Activated CD8-positive, alpha-beta T cell treated with anti-CD3 and anti-CD28 coated beads for 36 hours (primary cell): ENCODE data around the gene GRID1. TPM values are rescaled to one million over a fixed set of nuclear protein-coding genes. Genes with fewer than 3 reads are reported as not detected.

Experiments used
- ATAC-seq: fragments of 200-7000 bp; cut with Tn5 transposase; one replicate; pipeline ENCODE4 v1.10.0; 2021; ENCODE audit warnings: mild to moderate bottlenecking, moderate library complexity
- CTCF ChIA-PET: fragments of 350-600 bp; sonication (Branson Sonifier 250); formaldehyde crosslinking; loops from one replicate; lab custom pipeline; 2021; ENCODE audit warnings: antibody characterized with exemption; lab: Charles Lee
- POLR2A ChIA-PET: fragments of 350-600 bp; sonication (Branson Sonifier 250); formaldehyde crosslinking; loops from one replicate; lab custom pipeline; 2021; ENCODE audit warnings: antibody characterized with exemption; lab: Charles Lee
- DNase-seq: peaks from one replicate; pipeline ENCODE4 v3.0.0-alpha.2; 2020
- H3K27ac Mint-ChIP-seq: one replicate; pipeline ENCODE4 v1.8.0; 2021; ENCODE audit warnings: mild to moderate bottlenecking, mixed read lengths
- H3K27me3 Mint-ChIP-seq: one replicate; pipeline ENCODE4 v1.8.0; 2021; ENCODE audit warnings: mixed read lengths
- H3K36me3 Mint-ChIP-seq: one replicate; pipeline ENCODE4 v1.8.0; 2021; ENCODE audit warnings: low read depth, mixed read lengths
- H3K4me1 Mint-ChIP-seq: one replicate; pipeline ENCODE4 v1.8.0; 2021; ENCODE audit warnings: low read depth, mixed read lengths
- H3K4me3 Mint-ChIP-seq: one replicate; pipeline ENCODE4 v1.8.0; 2021; ENCODE audit warnings: mild to moderate bottlenecking, moderate library complexity, mixed read lengths
- H3K9me3 Mint-ChIP-seq: one replicate; pipeline ENCODE4 v1.8.0; 2021; ENCODE audit warnings: mixed read lengths
- CTCF ChIP-seq: fragments of 200-600 bp; IDR thresholded peaks from one replicate; pipeline ENCODE4 v1.8.0; 2022; ENCODE audit warnings: antibody characterized with exemption, mild to moderate bottlenecking
- intact Hi-C: fragments of 100-400 bp; cut with micrococcal nuclease; formaldehyde crosslinking; loops from one replicate; pipeline ENCODE4 v1.10.0; 2022
- total RNA-seq, 2 experiments: library from RNA; stranded (reverse); gene quantifications; one replicate each; pipeline ENCODE4 v1.2.3, GENCODE V29; 2021

GRID1 gene
- total RNA-seq, 2 experiments from 2014 or later: not detected

GRCh38 chr10:86167762-86168128 is 198.8 kb downstream of the GRID1 start:
- ChIA-PET CTCF (no interaction called here), POLR2A (no interaction called here)
- H3K9me3 Mint-ChIP-seq: no peaks in the 10 kb centered on the region
- DNase-seq: no peak
- no peaks in the 10 kb centered on the region for H3K36me3 Mint-ChIP-seq
- H3K4me3 Mint-ChIP-seq: no peak overlapping the region
- no peak for ATAC-seq
- H3K4me1 Mint-ChIP-seq: no peaks in the 10 kb centered on the region
- intact Hi-C loops: no loop called here
- peaks cover 2% of the 10 kb centered on the region for H3K27me3 Mint-ChIP-seq
- H3K27ac Mint-ChIP-seq: no peak overlapping the region
- no peak for TF ChIP-seq CTCF

GRCh38 chr10:86167121-86167761 is 199.4 kb downstream of the GRID1 start:
- intact Hi-C loops: no loop called here
- H3K9me3 Mint-ChIP-seq: no peaks in the 10 kb centered on the region
- CTCF ChIA-PET: no interaction called here
- H3K4me3 Mint-ChIP-seq: no peak overlapping the region
- no peak for ATAC-seq
- peaks cover 2% of the 10 kb centered on the region for H3K27me3 Mint-ChIP-seq
- H3K36me3 Mint-ChIP-seq: no peaks in the 10 kb centered on the region
- POLR2A ChIA-PET: no interaction called here
- no peak overlapping the region for H3K27ac Mint-ChIP-seq
- DNase-seq: no peak
- H3K4me1 Mint-ChIP-seq: no peaks in the 10 kb centered on the region
- TF ChIP-seq CTCF: no peak

- no peaks in the 10 kb centered on the region for H3K36me3 Mint-ChIP-seq
- peaks cover under 1% of the 10 kb centered on the region for H3K27me3 Mint-ChIP-seq
- H3K27ac Mint-ChIP-seq: no peak overlapping the region
- ChIA-PET POLR2A (no interaction called here), CTCF (no interaction called here)
- no peak overlapping the region for H3K4me3 Mint-ChIP-seq
- DNase-seq: no peak
- no peaks in the 10 kb centered on the region for H3K4me1 Mint-ChIP-seq
- no peak for TF ChIP-seq CTCF
- ATAC-seq: no peak
- intact Hi-C loops: no loop called here
- no peaks in the 10 kb centered on the region for H3K9me3 Mint-ChIP-seq
Measured at GRCh38 chr10:86165666-86166065, 200.9 kb downstream of the GRID1 start.

- DNase-seq (no peak), ATAC-seq (no peak)
- Mint-ChIP-seq H3K4me3 (no peak overlapping the region), H3K27ac (no peak overlapping the region), H3K27me3 (no peaks in the 10 kb centered on the region), H3K4me1 (no peaks in the 10 kb centered on the region), H3K36me3 (no peaks in the 10 kb centered on the region), H3K9me3 (no peaks in the 10 kb centered on the region)
- CTCF ChIA-PET: no interaction called here
- POLR2A ChIA-PET: no interaction called here
- intact Hi-C loops: no loop called here
- no peak for TF ChIP-seq CTCF
Measured at GRCh38 chr10:86164960-86165630, 201.5 kb downstream of the GRID1 start.

GRCh38 chr10:86164174-86164774 is 202.3 kb downstream of the GRID1 start:
- DNase-seq: no peak
- ATAC-seq: no peak
- TF ChIP-seq CTCF: no peak
- Mint-ChIP-seq H3K27me3 (no peaks in the 10 kb centered on the region), H3K36me3 (no peaks in the 10 kb centered on the region), H3K27ac (no peak overlapping the region), H3K4me3 (no peak overlapping the region), H3K9me3 (no peaks in the 10 kb centered on the region), H3K4me1 (no peaks in the 10 kb centered on the region)
- POLR2A ChIA-PET: no interaction called here
- intact Hi-C loops: no loop called here
- CTCF ChIA-PET: no interaction called here
